GM15510 (cell line): ENCODE results near the gene EMID1.

Experiments used
- POLR2A ChIP-seq: IDR thresholded peaks from 3 replicates; pipeline ENCODE4 v1.6.1; 2011; ENCODE audit warnings: borderline replicate concordance; ENCODE audit not compliant: insufficient read length; ENCODE audit errors: extremely low read depth

EMID1 gene

DNA sequence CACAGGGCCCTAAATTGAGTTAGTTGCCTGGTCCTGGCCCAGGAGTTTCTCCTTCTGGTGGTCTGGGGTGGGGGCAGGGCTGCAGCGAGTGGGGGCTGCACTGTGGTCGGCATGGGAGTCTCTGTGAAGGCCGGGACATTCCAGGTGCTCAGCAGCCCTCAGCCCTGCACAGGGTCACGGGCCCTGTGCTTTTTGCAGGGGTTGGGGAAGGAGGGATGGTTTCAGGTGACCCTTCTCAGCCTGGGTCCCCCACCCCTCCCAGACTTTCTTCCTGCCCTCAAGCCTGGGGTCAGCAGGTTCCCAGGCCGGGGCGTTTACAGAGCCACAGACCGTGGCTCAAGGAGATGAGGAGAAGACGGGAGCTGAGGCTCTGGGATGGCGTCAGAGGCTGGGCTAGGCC is 7.8 kb downstream of the EMID1 start:
- no peak for TF ChIP-seq POLR2A

DNA sequence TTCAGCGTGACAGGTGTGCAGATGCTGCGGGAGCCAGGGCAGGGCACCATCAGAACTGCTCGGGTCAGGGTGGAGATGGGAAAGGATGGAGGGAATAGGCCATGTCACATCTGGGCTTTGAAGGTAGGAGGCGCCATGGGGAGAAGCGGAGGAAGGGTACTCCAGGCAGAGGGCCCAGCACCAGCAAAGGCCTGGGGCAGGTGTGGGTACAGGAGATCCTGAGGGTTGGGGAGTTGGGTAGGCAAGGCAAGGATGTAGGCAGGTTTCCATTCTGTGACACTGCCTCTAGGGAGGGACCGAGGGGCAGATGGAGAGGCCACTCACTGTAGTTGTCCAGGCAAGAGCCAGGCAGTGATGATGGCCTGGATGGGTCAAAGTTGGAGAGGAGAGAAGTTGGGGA is 8.5 kb downstream of the EMID1 start:
- no peak for TF ChIP-seq POLR2A

DNA sequence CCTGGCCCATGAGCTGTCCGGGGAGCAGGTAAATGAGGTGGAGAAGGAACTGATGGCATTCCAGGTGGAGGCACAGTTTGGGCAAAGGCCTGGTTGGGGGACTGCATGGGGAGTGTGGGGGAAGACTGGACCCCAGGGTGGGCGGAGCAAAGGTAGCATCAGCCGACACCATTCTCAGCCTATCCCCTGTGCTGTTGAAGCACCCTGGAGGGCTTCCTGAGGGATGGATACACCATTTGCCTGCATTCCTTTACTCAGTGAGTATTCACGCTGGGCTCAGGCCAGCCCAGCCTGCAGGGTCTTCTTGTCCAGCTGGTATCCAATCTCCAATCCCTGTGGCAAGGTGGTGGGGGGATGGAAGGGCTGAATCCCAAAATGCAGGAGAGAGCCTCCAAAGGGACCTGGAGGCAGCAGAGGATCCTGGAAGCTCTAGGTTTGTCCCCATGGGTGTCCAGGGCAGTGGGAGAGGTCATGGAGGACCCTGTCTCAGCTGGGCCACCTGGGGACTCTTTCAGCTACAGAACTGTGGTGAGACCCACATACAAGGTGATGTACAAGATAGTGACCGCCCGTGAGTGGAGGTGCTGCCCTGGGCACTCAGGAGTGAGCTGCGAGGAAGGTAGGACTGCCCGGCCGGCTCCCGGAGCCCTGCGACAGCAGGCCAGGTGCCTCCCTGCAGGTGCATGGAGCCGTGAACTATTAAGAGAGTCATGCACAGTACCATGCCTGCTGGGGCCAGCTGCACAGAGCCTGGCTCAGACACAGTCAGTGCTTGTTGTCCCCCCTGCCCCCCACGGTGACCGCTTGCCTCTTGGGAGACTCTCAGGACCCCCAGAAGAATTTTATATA is 9.5 kb downstream of the EMID1 start:
- no peak for TF ChIP-seq POLR2A

DNA sequence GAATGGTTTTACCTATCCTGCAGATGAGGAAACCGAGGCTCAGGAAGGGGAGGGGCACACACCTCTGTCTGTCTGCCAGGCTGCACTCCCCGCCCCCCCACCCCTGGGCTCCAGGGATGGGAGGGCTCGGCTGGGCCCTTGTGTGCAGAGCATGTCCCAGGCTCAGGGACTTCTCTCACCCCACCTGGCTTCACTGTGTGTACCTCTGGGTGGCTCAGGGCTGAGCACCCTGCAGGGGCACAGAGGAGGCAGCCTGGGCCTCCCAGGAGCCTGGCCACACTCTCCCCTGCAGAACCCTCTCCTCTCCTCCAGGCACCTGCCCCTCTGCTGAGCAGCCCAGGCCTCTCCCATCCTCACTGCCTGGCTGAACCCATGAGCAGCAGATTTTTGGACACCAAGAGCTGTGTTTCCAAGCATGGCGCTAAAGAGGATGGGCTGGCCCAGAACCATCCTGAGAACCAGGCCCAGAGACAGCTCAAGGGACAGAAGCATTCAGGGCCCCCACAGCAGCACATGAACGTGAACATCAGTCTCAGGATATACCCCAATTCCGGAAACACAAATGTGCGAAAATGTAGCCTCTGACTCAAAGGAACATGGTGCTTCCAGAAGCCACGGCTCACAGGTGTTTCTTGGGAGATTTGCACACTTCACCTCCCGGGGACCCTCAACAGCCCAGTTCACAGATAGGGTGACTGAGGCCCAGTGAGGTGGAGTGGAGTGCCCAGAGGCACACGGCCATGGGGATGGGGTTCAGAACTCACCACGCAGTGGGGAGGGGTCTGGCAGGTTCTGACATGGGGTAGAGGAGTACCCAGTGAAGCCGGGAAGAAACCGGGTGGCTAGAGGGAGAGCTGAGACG is 10.5 kb downstream of the EMID1 start:
- no peak for TF ChIP-seq POLR2A

DNA sequence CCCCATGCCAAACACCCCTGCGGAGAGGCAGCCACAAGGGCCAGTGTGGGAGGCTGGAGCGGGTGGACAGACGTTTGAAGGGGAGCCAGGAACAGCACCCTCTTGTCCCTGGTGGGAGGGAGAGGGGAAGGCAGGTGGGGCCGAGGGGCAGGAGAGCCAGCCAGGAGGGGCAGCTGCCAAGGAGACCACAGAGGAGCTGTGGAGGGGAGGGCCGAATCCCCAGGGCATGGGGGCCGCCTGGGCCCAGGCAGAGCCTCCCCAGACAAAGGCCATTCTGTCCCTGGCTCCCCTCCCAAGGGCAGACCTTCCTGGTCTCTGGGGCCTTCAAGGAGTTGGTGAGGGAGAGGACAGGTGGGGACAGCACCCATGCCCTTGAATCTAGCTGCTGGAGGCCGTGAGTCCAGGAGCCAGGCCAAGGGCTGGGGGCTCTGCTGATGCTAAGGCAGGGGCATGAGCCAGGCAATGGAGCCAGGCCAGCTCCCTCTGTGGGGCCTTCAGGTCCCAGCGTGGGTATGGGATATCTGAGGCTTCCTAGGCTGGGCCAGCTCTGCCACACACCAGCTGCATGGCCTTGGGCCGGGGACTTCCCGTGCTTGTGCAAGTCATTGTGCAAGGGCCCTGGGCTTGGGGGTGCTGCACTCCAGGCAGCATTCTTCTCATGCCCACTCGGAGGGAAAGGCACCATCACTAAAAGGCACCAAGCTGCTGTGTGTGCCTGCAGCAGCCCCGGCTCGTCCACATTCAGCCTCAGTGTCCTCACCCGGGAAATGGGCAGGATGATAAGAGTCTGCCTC is 11.4 kb downstream of the EMID1 start:
- no peak for TF ChIP-seq POLR2A

DNA sequence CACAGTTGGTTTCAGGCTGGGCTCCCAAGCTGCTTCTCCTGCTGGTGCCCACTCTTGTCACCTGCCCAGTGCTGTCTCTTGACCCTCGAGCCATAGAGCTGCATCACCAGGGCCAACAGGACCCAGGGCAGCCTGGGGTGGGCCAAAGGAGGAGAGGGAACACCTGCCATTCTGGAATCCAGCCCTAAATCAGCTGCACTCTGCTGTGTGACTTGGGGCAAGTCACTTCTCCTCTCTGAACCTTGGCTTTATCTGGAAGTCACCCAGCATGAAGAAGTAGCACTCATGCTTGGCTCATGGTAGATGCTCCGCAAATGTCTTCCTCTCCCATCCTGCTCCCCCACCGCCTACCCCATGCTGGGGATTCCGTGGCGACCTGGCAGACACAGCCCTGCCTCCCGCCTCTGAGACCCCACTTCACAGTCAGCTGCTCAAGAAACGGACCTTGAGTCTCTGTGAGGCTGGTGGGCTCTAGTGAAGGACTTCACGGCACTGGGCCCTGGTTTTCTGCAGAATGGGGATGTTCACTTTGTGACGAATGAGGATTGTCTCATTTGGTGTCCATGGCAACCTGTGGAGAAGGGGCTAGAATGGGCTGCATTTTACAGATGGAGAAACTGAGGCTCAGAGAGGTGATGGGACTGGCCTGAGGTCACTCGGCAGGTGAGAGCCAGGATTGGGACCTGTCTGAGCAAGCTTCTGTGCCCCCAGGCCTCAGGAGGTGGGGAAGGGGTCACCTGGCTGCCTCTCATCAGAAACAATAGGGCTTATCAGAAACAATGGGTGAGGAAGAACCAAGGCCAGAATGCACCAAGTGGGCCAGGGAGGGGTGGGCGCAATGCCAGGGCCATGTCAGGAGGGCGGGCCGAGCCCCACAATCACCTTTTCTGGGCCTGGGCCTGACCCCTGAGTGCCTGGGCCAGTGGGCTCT is 12.4 kb downstream of the EMID1 start:
- no peak for TF ChIP-seq POLR2A

DNA sequence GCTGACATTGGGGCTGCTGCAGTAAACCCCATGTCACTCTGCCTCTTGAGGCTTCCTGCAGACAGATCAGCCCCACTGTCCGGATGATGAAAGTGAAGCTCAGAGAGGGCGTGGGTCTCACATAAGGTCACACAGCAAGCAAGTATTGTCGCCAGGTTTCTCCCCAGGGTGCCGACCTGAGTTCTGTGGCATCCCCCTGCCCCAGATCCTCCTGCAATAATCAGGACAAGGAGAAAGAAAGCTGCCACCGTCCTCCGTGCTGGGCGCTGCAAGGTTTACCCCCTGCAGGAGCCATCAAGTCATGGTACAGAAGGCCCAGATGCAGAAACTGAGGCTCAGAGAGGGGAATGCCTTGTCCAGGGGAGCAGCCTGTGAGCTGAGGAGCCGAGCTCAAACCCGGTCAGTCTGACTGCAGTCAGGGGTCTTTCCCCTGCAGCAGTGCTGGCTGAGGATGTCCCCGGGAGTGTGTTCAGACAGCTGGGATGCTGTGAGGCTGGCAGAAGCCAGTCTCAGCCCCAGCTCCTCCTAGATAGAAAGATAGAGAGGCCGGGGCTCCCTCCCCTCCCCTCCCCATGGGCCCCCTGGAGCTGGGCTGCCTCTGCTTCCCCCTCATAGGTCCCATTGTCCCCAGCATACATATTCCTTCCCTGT is 13.2 kb downstream of the EMID1 start:
- TF ChIP-seq POLR2A: no peak

DNA sequence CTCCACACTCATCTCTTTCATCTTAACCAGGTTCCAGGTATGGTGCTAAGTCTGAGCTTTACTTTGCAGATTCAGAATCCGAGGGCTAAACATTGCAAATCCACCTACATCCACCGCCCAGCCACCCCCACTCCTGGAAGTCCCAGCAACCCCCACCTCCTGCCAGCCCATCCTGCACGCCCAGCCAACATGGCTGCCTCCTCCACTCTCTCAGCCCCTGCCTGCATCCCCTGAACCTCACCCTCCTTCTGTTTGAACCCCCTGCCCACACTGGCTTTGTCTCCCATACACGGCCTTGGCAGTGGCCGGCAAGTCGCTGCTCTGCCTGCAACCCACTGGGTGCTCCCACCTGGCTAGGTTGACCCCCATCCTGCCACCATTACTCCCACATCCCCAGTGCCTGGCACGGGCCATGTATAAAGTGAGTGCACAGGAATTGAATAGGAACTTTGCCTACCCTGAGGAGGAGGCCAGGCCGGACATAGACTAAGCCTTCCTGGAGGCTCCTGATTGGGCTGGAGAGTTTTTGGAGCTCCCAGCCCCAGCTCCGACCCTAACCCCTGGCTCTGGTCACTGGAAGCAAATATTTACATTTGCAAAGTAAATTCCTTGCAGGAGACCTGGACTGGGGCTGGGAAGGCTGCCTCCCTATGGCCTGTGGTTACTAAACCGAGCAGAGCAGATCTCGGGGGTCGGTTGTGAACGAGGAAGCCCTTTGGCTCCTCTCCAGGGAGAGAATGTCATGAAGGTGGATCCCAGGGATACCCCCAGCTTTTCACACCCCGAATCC is 14.4 kb downstream of the EMID1 start:
- TF ChIP-seq POLR2A: no peak

DNA sequence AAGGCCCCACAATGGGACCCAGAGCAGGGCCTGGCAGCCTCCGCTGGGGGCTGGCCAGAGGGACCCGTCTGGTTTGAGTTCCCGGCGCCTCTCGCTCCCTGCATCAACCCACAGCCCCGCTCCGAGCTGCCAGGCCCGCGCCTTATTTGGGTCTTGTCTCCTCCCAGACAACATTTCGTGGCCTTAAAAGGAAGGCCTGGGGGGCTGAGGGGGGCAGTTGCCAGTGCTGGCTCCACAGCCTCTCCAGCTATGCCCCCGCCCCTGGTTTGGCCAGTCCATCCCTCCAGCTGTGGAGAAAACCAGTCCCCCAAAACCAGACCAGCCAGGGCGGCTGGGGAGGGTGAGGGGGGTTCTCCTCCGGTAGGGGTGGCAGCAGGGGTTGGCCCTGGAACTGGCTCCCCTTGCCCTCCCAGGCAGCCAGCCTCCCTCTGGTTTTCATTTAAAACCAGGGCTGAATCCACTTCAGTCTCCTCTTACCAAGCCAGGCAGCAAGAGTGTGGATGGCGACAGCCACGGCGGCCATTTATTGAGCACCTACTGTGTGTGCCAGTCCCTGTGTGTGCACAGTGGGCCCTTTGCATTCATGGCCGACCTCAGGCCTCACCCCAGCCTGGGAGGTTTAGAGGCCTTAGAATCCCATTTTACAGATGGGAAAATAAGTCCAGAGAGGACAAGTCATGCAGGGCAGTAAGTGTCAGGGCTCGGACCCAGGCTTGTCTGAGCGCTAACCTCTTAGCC is 18.6 kb downstream of the EMID1 start:
- TF ChIP-seq POLR2A: no peak

DNA sequence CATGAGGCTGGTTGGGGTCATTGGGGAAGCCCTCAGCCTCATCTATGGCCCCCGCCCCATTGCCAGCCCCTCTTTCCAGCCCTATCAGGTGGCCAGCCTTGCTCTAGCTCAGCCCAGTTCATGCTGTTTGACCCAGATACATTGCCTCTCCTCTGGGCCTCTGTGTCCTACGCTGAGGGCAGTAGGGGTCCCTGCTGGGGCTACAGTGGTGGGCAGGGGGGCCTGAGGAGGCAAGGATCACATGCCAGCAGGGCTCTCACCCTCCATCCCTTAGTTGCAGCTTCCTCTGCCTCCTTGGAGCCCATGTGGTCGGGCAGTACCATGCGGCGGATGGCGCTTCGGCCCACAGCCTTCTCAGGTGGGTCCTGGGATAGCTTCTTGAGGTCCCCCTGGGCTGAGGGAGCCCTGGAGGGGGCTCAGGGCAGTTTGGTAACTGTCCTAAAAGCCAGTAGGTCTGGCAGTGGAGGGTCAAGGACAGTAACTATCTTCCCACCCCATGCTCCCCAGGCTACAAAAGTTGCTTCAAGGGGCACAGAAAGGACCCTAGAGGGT is 19.2 kb downstream of the EMID1 start:
- no peak for TF ChIP-seq POLR2A

DNA sequence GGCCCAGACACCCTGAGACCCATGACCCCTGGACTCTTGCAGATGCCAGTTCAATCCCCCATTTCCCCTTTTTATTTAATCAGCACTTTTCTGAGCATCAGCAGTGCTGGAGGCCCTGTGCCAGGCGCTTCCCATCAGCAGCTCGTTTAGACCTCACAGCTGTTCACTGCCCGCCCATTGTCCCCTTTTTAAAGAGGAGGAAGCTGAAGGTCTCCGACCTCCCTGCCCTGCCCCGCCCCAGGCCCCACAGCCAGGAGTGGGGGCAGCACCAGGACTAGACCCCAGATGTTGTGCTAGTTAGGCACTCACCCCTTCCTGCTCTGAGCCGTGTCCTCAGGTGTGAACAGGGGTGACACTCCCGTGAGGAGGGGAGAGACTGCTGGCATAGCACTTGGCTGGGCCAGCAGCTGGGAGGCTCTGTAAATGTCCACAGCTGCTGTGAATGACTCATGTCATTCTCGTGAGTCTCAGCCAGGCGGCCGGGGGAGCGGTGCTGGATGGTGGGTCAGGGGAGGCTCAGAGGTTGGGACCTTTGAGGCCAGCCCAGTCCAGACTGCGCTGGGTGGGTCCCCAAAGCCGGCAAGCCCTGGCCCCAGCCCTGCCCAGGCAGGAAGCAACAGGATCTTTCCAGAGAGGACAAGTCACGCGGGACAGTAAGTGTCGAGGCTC is 19.9 kb downstream of the EMID1 start:
- no peak for TF ChIP-seq POLR2A
